ENCODE measurements around the gene PRTFDC1.
"Not testable (repeated sequence)": the region's sequence is repeated elsewhere in the genome, so short reads cannot be mapped to it uniquely, and the experiment has no call there.

Gene PRTFDC1, protein sequence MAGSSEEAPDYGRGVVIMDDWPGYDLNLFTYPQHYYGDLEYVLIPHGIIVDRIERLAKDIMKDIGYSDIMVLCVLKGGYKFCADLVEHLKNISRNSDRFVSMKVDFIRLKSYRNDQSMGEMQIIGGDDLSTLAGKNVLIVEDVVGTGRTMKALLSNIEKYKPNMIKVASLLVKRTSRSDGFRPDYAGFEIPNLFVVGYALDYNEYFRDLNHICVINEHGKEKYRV
- 0.21 to 0.72 reads per million in 2 donors for total RNA-seq

DNA sequence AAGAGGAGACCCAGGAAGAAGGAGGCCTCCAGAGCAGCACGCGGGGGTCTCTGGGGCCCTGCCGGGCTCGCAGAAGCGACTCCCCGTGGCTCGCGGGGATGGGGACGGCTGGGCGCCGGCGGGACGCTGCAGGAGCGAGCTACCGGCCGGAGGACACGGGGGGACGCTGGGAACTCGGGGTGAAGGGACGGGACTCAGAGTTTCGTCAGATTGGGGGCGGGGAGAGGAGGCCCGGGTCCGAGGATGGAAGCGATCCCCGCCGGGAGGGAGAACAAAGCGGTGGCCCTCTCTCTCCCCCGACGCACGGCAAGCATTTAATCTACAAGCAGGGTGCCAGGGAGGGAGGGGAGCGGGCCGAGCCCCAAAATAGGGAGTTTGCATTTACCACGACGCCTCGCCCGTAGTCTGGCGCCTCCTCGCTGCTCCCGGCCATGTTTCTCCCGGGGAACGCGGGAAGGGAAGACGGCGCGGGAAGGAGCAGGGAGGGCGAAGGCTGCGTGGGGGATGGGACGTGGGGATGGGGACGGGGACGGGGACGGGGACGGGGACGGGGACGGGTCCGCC is at the start of gene PRTFDC1:
PRTFDC1 (minus strand) TSS at position 464 of the 564 bp plus-strand sequence; CDS start at position 433, 31 bp downstream.
- peak; percentile 17 for DNase-seq

DNA sequence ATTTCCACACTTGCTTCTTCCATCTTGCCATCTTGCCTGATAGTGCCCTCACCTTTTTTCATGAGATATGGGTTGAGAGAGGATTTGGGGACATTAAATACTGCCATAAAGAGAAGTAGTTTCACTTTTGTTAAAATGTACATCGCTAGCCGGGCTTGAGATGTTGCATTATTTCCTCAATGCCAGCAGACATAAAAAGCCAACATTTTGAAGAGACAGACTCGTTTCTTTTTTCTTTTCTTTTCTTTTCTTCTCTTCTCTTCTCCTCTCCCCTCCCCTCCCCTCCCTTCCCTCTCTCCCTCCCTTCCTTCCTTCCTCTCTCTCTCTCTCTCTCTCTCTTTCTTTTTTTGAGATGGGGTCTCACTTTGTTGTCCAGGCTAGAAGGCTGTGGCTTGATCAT is 45.6 kb upstream of the PRTFDC1 start:
- DNase-seq = no peak

GRCh38 chr10:24995072-24995471 is 42.7 kb upstream of the PRTFDC1 start:
- DNase-seq = no peak

- DNase-seq = no peak
Measured at GRCh38 chr10:24993237-24993958, 41.0 kb upstream of the PRTFDC1 start.

- DNase-seq = no peak
Measured at GRCh38 chr10:24992512-24993133, 40.2 kb upstream of the PRTFDC1 start.

DNA sequence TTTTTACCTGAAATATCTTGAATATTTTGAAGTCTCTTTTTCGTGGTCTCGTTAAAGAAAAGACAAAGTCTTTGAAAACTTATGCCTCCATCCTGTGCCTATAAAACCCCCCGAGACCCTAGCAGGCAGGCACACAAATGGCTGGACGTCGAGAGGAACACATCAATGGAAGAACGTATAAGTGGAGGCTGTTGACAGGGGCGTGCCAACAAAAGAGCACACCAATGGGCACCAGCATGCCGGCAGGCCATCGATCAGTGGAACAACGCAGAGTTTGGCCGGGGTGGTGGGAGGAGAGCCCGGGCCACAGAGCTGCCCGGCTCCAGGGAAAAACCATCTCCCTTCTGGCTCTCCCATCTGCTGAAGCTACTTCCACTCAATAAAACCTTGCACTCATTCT is 38.9 kb upstream of the PRTFDC1 start:
- no peak for DNase-seq

GRCh38 chr10:24989867-24990266 is 37.5 kb upstream of the PRTFDC1 start:
- DNase-seq = no peak

- no peak for DNase-seq
Measured at GRCh38 chr10:24988831-24989640, 36.6 kb upstream of the PRTFDC1 start.

DNA sequence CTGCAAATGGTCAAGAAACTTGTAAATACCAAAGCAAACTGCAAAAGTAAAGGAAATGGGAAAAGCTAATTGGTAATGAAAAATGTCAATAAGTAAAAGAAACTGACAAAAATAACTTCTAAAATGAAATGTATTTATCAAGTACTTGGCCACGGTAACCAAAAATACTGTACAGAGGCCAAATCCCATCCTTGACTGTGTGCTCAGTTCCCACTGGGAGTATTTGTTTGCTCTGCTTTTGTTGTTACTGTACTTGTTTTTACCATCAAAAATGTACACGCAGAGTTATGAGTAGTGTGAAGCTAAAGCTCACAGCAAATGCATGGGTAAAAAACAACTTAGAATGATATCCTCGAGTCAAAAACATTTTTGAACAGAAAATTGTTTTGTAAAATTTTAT is 32.5 kb upstream of the PRTFDC1 start:
- DNase-seq = no peak

GRCh38 chr10:24983946-24984345 is 31.5 kb upstream of the PRTFDC1 start:
- no peak for DNase-seq

- no peak for DNase-seq
Measured at GRCh38 chr10:24983130-24983529, 30.7 kb upstream of the PRTFDC1 start.

DNA sequence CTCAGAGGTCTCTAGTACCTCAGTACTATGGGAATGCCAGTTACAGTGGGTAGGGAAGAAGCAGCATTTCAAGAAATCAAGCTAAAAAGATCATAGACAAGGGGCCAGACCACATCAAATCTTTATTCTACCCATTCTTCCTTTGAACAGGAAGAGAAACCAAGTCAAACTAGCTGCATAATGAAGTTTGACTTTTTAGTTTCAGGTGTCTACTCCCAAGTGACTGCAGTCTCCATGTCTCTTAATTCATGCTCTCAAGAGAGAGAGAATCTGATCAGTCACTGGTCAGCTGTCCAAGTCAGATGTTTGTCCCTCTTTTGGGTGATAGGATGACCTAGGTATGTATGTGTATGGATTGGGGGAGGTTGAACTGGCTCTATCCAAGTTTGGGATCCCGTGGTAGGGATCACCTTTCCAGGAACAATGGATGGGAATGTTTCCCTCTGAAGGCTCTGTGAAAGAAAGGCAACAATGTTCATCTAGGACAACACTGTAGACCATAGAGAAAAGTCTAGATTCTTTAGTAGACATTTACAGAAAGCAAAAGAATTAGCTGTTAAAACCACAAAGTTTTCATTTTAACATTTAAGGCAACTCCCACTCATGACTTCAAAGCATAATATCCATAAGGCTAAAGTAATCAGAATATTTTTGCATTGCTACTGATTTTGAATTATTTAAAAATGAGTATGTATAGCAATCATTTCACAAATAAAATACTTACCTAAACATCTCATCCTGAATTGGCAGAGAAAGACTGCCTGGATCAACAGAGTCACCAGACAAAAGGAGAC is 30.1 kb upstream of the PRTFDC1 start:
- DNase-seq = no peak

GRCh38 chr10:24981161-24981710 is 28.8 kb upstream of the PRTFDC1 start:
- no peak for DNase-seq

DNA sequence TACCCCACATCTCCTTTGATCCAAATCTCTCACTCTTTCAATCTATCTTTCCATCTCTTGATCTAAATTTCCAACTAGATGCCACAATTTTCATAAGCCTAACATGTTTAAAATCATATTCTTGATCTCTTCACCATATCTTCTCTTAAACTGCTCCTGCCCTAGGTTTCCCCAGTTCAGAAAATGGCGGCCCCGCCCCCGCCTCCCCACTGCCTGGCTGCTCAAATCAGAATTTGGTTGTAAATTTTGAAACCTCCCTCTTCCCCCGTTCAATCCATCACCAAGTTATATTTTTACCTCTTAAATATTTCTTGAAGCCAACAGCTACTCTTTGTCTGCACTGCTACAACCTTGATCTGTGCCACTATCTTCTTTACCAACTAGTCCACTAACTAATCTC is 27.3 kb upstream of the PRTFDC1 start:
- no peak for DNase-seq

GRCh38 chr10:24974976-24975375 is 22.6 kb upstream of the PRTFDC1 start:
- DNase-seq = no peak

DNA sequence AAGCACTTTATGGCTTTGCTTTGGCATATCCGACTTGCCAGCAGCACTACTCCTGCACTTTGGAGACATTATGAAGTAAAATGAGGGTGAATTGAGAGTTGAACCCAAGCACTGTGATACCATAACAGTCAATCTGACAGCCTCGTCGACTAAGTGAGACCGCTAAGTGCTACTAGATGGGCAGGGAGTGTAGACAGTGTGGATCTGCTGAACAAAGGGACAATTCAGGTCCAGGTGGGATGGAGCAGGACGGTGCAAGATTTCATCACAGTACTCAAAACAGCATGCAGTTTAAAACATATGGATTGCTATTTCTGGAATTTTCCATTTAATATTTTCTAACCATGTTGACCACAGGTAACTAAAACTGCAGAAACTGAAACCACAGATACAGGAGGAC is 20.8 kb upstream of the PRTFDC1 start:
- no peak for DNase-seq

DNA sequence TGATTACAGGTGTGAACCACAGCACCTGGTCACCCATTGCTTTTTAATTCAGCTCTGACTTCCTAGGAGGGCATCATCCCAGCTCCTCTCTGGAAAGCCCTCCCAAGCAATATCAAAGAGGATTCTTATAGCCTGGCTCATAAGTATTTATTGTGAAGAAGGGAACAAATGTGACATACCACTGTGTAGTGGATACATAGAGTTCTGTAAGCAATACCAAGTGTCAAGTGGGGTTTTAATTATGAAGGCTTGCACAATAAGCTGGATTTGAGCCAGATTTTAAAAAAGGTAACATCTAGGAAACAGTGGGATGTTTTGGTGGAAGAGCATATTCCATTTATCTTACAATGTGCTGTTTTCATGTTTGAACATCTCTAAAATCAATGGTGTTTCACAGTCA is 19.0 kb upstream of the PRTFDC1 start:
- no peak for DNase-seq

DNA sequence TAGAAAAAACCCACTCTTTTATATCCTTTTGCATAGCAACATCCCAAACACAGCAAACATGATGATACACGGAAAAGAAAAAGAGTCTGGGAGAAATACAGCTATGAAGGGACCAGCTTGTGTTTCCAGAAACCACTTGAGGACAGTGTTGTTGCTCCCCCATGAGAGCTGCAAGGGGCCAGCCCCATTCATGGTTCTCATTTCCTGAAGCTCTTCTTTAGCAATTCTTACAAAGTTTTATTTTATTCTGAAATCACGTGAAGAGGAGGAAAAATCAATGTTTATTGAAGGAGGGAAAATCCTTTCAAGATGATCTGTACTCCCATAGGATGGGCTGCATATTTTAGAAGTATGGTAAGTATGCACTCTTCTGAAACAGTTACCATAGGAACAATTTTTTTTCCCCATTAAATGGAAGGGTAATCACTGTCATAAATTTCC is 17.5 kb upstream of the PRTFDC1 start:
- no peak for DNase-seq

DNA sequence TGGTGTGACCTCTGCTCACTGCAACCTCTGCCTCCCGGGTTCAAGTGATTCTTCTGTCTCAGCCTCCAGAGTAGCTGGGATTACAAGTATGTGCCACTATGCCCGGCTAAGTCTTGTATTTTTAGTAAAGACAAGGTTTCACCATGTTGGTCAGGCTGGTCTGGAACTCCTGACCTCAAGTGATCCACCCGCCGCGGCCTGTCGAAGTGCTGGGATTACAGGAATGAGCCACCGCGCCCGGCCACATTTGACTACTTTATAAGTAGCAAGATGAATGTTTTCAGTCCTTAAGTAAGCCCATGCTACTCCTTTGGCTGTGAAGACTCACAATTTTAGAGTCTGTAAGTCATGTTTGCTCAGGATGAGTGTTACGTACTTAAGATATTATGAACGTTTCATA is 16.5 kb upstream of the PRTFDC1 start:
- DNase-seq = not testable (repeated sequence)

DNA sequence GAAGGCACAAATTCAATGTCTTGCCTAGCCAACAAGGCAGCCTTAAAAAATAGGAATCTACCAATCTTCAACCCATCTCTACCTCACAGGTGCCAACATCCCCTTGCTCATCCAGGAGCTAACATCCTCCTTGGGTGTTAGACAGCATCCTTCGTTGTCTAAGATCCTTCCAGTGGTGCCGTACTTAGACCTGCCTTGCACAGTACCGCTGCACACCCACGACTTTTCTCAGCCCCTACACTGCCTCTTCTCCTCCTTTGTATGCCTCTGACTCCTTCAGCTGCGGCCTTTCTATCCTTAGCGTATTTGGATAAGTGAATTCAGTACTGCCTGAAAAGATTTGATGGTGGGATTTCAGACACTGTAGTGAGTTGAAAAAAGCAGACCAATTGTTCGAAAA is 15.9 kb upstream of the PRTFDC1 start:
- DNase-seq = no peak

DNA sequence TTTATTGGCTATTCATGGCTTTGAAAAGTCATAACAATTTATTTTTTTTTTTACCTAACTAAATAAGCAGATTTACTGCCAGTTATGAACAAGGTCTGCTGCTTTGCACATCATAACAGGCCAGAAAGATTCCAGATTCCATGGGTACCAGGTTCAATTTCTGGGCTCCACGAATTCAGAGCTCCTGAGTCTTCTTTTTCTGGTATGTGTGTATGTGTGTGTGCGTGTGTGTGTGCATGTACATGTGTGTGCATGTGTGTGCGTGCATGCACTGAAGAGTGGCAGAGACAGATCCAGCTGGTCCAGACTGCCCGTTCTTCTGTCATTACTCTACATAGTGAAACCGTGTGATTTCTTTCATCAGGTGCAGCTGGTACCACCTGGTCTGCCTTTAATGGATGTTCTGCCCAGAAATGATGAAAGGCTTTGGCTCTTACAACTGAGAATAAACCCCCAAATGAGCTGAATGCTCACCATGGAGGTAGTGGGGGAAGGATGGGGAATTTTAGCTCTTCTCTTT is 14.6 kb upstream of the PRTFDC1 start:
- DNase-seq = no peak
